Measurements from ENCODE around the gene SLC35F3. TPM values are rescaled to one million over a fixed set of nuclear protein-coding genes. Genes with fewer than 3 reads are reported as not detected.

Gene SLC35F3
- total RNA-seq, 6 experiments from 2014 or later = not detected

- Histone ChIP-seq H3K9me3 (no peaks in the 10 kb centered on the region), H3K27ac (no peak overlapping the region), H3K27me3 (no peaks in the 10 kb centered on the region), H3K4me3 (no peak overlapping the region), H3K4me1 (no peaks in the 10 kb centered on the region), H3K36me3 (no peaks in the 10 kb centered on the region)
- DNase-seq = no peak
- no peak for ATAC-seq
- TF ChIP-seq CTCF (IDR thresholded peaks at IDR 0.05) = no peak
- TF ChIP-seq POLR2A (IDR thresholded peaks at IDR 0.05) = no peak
- 31% methylated on average over 6 of the region's 7 CpGs for WGBS (ENCODE audit: insufficient coverage, low coverage, low lambda C conversion rate, missing lambda C conversion rate)
- intact Hi-C loops (cut with DNase I) = no loop called here
Measured at GRCh38 chr1:234096161-234096770, 191.8 kb downstream of the SLC35F3 start.

- H3K4me3 ChIP-seq = no peak overlapping the region
- DNase-seq (no peak), ATAC-seq (no peak)
- intact Hi-C loops (cut with DNase I) = no loop called here
- no peaks in the 10 kb centered on the region for H3K36me3 ChIP-seq
- no peaks in the 10 kb centered on the region for H3K9me3 ChIP-seq
- WGBS (ENCODE audit: insufficient coverage, low coverage, low lambda C conversion rate, missing lambda C conversion rate) = 43% methylated on average over 8 of the region's 8 CpGs
- H3K27me3 ChIP-seq = no peaks in the 10 kb centered on the region
- no peaks in the 10 kb centered on the region for H3K4me1 ChIP-seq
- no peak overlapping the region for H3K27ac ChIP-seq
- TF ChIP-seq CTCF (IDR thresholded peaks at IDR 0.05) (no peak), POLR2A (IDR thresholded peaks at IDR 0.05) (no peak)
Measured at GRCh38 chr1:234102583-234102982, 198.1 kb downstream of the SLC35F3 start.

DNA sequence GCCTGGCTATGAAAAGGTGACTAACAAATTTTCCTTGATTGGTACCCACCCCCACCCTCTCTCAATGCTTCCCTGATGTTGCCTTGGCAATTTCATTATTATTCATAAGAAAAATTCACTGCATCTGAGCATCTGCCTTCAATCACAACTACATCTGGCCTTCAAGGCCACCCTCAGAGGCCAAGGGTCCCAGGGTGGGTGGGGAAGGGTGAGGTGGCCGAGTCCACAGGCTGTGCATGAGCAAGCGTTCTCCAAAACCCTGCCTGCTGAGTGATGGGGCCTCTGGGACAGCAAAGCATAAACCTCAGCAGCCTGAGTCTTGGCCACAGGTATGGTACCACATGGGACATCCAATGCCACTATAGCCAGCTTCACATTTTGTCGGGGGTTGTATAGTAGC lies 198.7 kb downstream of the SLC35F3 start:
- Histone ChIP-seq H3K4me1 (no peaks in the 10 kb centered on the region), H3K36me3 (no peaks in the 10 kb centered on the region), H3K4me3 (no peak overlapping the region), H3K27me3 (no peaks in the 10 kb centered on the region), H3K9me3 (no peaks in the 10 kb centered on the region), H3K27ac (no peak overlapping the region)
- TF ChIP-seq POLR2A (IDR thresholded peaks at IDR 0.05) (no peak), CTCF (IDR thresholded peaks at IDR 0.05) (no peak)
- no CpG with 5 or more reads among the region's 3 CpGs for WGBS (ENCODE audit: insufficient coverage, low coverage, low lambda C conversion rate, missing lambda C conversion rate)
- ATAC-seq = no peak
- intact Hi-C loops (cut with DNase I) = no loop called here
- DNase-seq = no peak

DNA sequence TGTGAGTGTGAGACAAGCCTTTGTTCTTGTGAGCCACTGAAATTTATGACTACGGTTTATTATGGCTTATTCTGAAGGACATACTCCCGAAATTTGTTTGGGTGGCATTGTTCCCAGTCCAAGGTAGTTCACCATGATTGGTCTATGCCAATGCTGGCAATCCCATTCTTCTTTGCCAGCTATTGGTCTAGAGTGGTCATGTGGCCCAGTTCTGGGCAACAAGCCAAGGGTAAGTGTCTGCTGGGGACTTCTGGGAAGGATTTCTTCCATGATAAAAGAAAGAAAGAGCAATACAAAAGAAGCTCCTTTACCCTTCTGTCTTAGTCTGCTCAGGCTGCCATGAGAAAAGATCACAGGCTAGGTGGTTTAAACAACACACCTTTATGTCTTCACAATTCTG lies 201.6 kb downstream of the SLC35F3 start:
- whole genome bisulfite sequencing (ENCODE audit: insufficient coverage, low coverage, low lambda C conversion rate, missing lambda C conversion rate) = 70% methylated on average over 2 of the region's 2 CpGs
- no peak for ATAC-seq
- Histone ChIP-seq H3K36me3 (no peaks in the 10 kb centered on the region), H3K4me1 (no peaks in the 10 kb centered on the region), H3K4me3 (no peak overlapping the region), H3K9me3 (no peaks in the 10 kb centered on the region), H3K27ac (no peak overlapping the region), H3K27me3 (no peaks in the 10 kb centered on the region)
- no peak for DNase-seq
- intact Hi-C loops (cut with DNase I) = no loop called here
- no peak for TF ChIP-seq CTCF (IDR thresholded peaks at IDR 0.05)
- TF ChIP-seq POLR2A (IDR thresholded peaks at IDR 0.05) = no peak

Measured in right lobe of liver (tissue), 6 donors.